ENCODE measurements around the gene EFHC1. TPM values are rescaled to one million over a fixed set of nuclear protein-coding genes. Genes with fewer than 3 reads are reported as not detected.
A peak's percentile ranks its signal among the peaks of the same experiment; 100 is the strongest.
"Not testable (repeated sequence)": the region's sequence is repeated elsewhere in the genome, so short reads cannot be mapped to it uniquely, and the experiment has no call there.

EFHC1 gene
- total RNA-seq, 1 experiment from 2014 or later = 11.5 TPM

DNA sequence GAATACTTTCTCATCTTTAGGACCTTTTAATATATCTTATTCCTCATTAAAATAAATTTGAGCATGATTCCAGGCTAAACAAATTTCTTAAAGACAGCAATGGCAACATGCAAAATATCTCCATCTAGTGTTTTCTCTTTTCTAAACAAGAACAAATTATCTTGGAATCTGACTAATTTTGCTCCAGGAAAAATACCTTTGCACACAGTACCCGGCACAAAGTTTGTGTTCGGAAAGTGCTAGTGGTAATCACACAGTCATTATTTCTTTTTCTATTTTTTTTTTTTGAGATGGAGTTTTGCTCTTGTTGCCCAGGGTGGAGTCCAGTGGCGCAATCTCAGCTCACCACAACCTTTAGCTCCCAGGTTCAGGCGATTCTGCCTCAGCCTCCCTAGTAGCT is 8.2 kb upstream of the EFHC1 start:
- DNase-seq = no peak
- H3K27me3 ChIP-seq (ENCODE audit: control insufficient read depth, insufficient read depth, low read length) = no peaks in the 10 kb centered on the region
- H3K36me3 ChIP-seq (replicated peaks; ENCODE audit: control insufficient read depth, insufficient read depth, low read length) = no peaks in the 10 kb centered on the region
- H3K4me3 ChIP-seq (ENCODE audit: insufficient read depth, low read depth, low read length) = no peak overlapping the region

- DNase-seq = no peak
- Histone ChIP-seq H3K27me3 (ENCODE audit: control insufficient read depth, insufficient read depth, low read length) (no peaks in the 10 kb centered on the region), H3K4me3 (ENCODE audit: insufficient read depth, low read depth, low read length) (no peak overlapping the region), H3K36me3 (replicated peaks; ENCODE audit: control insufficient read depth, insufficient read depth, low read length) (no peaks in the 10 kb centered on the region)
Observed at GRCh38 chr6:52415333-52415732, 4.8 kb upstream of the EFHC1 start.

DNA sequence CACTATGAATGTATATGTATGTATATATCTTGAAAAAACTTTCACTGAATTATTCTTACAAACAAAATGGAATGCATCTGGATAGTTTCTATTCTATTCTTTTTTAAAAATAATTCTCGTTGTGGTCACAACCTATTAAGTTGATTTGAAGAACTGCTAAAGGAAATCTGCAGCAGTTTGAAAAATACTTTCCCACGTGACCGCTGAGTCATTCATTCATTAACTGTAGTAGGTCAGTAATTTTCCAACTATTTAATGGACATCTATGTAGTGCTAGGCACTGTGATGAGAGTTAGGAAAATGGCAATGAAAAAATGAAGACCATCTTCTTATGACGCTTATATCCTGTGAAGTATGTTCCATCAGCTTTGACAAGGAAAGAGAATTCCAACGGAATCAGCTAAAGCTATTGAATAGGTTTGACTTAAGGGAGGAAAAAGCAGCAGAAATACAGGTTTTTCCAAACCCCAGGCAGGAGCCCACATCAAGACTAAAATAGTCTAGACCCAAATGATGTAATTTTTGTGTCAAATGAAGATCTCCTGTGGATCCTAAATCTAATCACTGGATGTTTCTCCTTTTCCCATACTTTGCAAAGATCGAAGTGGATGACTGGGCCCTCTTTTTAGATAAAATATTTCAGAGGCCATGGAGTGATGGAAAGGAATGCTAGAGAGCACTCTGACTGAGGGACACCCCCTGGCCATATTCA is 4.1 kb upstream of the EFHC1 start:
- no peak for DNase-seq
- Histone ChIP-seq H3K4me3 (ENCODE audit: insufficient read depth, low read depth, low read length) (no peak overlapping the region), H3K36me3 (replicated peaks; ENCODE audit: control insufficient read depth, insufficient read depth, low read length) (no peaks in the 10 kb centered on the region), H3K27me3 (ENCODE audit: control insufficient read depth, insufficient read depth, low read length) (no peaks in the 10 kb centered on the region)

GRCh38 chr6:52416629-52417151 is 3.5 kb upstream of the EFHC1 start:
- H3K4me3 ChIP-seq (ENCODE audit: insufficient read depth, low read depth, low read length) = no peak overlapping the region
- no peaks in the 10 kb centered on the region for H3K27me3 ChIP-seq (ENCODE audit: control insufficient read depth, insufficient read depth, low read length)
- DNase-seq = peak; percentile 51
- H3K36me3 ChIP-seq (replicated peaks; ENCODE audit: control insufficient read depth, insufficient read depth, low read length) = no peaks in the 10 kb centered on the region

GRCh38 chr6:52417675-52418111 is 2.4 kb upstream of the EFHC1 start:
- Histone ChIP-seq H3K27me3 (ENCODE audit: control insufficient read depth, insufficient read depth, low read length) (no peaks in the 10 kb centered on the region), H3K36me3 (replicated peaks; ENCODE audit: control insufficient read depth, insufficient read depth, low read length) (no peaks in the 10 kb centered on the region), H3K4me3 (ENCODE audit: insufficient read depth, low read depth, low read length) (no peak overlapping the region)
- no peak for DNase-seq

GRCh38 chr6:52418606-52419005 is 1.5 kb upstream of the EFHC1 start:
- Histone ChIP-seq H3K4me3 (ENCODE audit: insufficient read depth, low read depth, low read length) (no peak overlapping the region), H3K27me3 (ENCODE audit: control insufficient read depth, insufficient read depth, low read length) (no peaks in the 10 kb centered on the region), H3K36me3 (replicated peaks; ENCODE audit: control insufficient read depth, insufficient read depth, low read length) (no peaks in the 10 kb centered on the region)
- DNase-seq = no peak

- H3K36me3 ChIP-seq (replicated peaks; ENCODE audit: control insufficient read depth, insufficient read depth, low read length) = no peaks in the 10 kb centered on the region
- no peaks in the 10 kb centered on the region for H3K27me3 ChIP-seq (ENCODE audit: control insufficient read depth, insufficient read depth, low read length)
- H3K4me3 ChIP-seq (ENCODE audit: insufficient read depth, low read depth, low read length) = peak overlapping the region; percentile 60
- DNase-seq = no peak
Observed at GRCh38 chr6:52420668-52421358, 671 bp downstream of the EFHC1 start.

DNA sequence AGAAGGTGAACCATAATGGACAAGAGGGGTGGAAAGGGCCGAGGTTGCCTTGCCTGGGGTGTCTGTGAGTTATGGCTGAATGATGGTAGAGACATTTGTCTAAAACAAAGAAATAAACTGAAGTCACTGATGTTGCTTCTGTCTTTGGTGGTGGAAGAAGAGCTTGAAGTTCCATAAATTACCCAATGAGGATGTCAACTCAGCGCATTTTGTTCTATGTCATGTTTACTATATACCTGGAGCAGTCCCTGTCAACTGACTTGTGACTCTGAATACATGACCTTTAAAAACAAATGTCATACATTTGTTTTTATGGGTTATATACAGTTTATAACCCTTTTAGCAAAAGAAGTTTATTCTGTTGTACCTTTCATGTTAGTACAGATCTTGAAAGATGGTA is 2.0 kb downstream of the EFHC1 start:
- no peaks in the 10 kb centered on the region for H3K36me3 ChIP-seq (replicated peaks; ENCODE audit: control insufficient read depth, insufficient read depth, low read length)
- no peak overlapping the region for H3K4me3 ChIP-seq (ENCODE audit: insufficient read depth, low read depth, low read length)
- DNase-seq = no peak
- no peaks in the 10 kb centered on the region for H3K27me3 ChIP-seq (ENCODE audit: control insufficient read depth, insufficient read depth, low read length)

GRCh38 chr6:52423448-52423847 is 3.3 kb downstream of the EFHC1 start:
- no peak for DNase-seq
- H3K4me3 ChIP-seq (ENCODE audit: insufficient read depth, low read depth, low read length) = no peak overlapping the region
- H3K27me3 ChIP-seq (ENCODE audit: control insufficient read depth, insufficient read depth, low read length) = no peaks in the 10 kb centered on the region
- H3K36me3 ChIP-seq (replicated peaks; ENCODE audit: control insufficient read depth, insufficient read depth, low read length) = no peaks in the 10 kb centered on the region

DNA sequence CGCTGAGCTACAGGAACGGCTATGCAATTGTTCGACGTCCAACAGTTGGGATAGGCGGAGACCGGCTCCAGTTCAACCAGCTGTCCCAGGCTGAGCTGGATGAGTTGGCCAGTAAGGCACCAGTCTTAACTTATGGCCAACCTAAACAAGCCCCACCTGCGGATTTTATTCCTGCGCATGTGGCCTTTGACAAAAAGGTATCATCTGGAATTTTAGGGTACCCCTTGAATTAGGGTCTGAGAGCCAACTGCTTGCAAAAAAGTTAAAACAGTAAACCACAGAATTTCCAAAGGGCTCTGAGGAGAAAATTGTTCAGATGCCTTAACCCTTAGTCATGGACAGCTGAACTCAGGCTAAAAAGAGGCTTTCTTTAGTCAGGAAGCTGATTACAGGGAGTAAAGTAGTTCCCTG is 3.8 kb downstream of the EFHC1 start:
- no peak for DNase-seq
- H3K4me3 ChIP-seq (ENCODE audit: insufficient read depth, low read depth, low read length) = no peak overlapping the region
- H3K27me3 ChIP-seq (ENCODE audit: control insufficient read depth, insufficient read depth, low read length) = no peaks in the 10 kb centered on the region
- H3K36me3 ChIP-seq (replicated peaks; ENCODE audit: control insufficient read depth, insufficient read depth, low read length) = no peaks in the 10 kb centered on the region

DNA sequence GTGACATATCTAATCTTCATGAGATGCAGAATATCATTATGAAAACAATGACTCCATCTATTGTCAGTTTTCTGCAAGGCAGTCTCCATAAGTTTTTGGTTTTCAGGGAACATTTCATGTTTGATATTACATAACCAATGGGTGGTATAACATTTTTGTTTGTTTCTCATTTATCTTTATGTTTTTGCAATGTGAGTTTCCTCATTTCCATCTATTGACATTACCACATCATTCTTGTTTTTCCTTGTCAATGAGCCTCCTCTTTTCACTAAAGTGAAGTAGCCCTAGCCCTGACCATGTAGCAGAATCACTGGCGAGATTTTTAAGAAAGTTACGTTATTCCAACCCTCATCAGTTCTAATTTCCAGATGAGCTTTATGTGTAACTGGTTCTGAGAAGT is 4.4 kb downstream of the EFHC1 start:
- no peaks in the 10 kb centered on the region for H3K36me3 ChIP-seq (replicated peaks; ENCODE audit: control insufficient read depth, insufficient read depth, low read length)
- H3K27me3 ChIP-seq (ENCODE audit: control insufficient read depth, insufficient read depth, low read length) = no peaks in the 10 kb centered on the region
- DNase-seq = no peak
- H3K4me3 ChIP-seq (ENCODE audit: insufficient read depth, low read depth, low read length) = no peak overlapping the region

- no peaks in the 10 kb centered on the region for H3K36me3 ChIP-seq (replicated peaks; ENCODE audit: control insufficient read depth, insufficient read depth, low read length)
- no peaks in the 10 kb centered on the region for H3K27me3 ChIP-seq (ENCODE audit: control insufficient read depth, insufficient read depth, low read length)
- DNase-seq = no peak
- H3K4me3 ChIP-seq (ENCODE audit: insufficient read depth, low read depth, low read length) = no peak overlapping the region
Observed at GRCh38 chr6:52426667-52427066, 6.5 kb downstream of the EFHC1 start.

GRCh38 chr6:52433294-52433693 is 13.2 kb downstream of the EFHC1 start:
- H3K27me3 ChIP-seq (ENCODE audit: control insufficient read depth, insufficient read depth, low read length); DNase-seq: not testable (repeated sequence)

GRCh38 chr6:52435345-52435744 is 15.2 kb downstream of the EFHC1 start:
- no peak for DNase-seq
- H3K36me3 ChIP-seq (replicated peaks; ENCODE audit: control insufficient read depth, insufficient read depth, low read length) = no peaks in the 10 kb centered on the region; the same call in 1 of the 2 replicates
- H3K4me3 ChIP-seq (ENCODE audit: insufficient read depth, low read depth, low read length) = no peak overlapping the region
- no peaks in the 10 kb centered on the region for H3K27me3 ChIP-seq (ENCODE audit: control insufficient read depth, insufficient read depth, low read length)

More at GRCh38 chr6:52433294-52433693, 13.2 kb downstream of the EFHC1 start:
- H3K36me3 ChIP-seq (replicated peaks; ENCODE audit: control insufficient read depth, insufficient read depth, low read length); H3K4me3 ChIP-seq (ENCODE audit: insufficient read depth, low read depth, low read length): not testable (repeated sequence)

DNA sequence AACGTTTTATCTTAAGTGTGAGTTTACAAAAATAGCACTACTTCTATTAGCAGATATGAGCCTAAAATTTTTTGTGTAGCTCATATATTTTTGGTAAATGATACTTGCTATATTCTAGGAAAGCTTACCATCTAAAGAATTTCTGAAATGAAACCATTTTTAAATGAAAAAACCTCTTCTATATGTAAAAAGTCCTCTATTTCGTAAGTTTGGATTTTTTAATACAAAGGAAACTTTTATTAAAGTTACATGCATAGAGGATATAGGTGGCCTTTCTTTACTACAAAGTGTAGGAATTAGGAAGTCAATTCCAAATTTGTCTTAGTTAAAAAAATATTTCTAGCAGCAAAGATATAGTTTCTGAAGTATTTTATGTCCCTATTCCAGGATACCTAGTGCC is 18.8 kb downstream of the EFHC1 start:
- no peaks in the 10 kb centered on the region; the same call in 1 of the 2 replicates for H3K36me3 ChIP-seq (replicated peaks; ENCODE audit: control insufficient read depth, insufficient read depth, low read length)
- H3K4me3 ChIP-seq (ENCODE audit: insufficient read depth, low read depth, low read length) = no peak overlapping the region
- no peak for DNase-seq
- no peaks in the 10 kb centered on the region for H3K27me3 ChIP-seq (ENCODE audit: control insufficient read depth, insufficient read depth, low read length)
